Tongue (tissue), 2 donors: ENCODE measurements around the gene BMPR1A. TPM values are rescaled to one million over a fixed set of nuclear protein-coding genes. Genes with fewer than 3 reads are reported as not detected.
"Not testable (repeated sequence)": the region's sequence is repeated elsewhere in the genome, so short reads cannot be mapped to it uniquely, and the experiment has no call there.

Source experiments
- DNase-seq: peaks from one replicate; pipeline ENCODE4 v3.0.0-alpha.2; 2015
- total RNA-seq: library from RNA; depleted of rRNA; stranded (reverse); fragments of >200 nt; gene quantifications from one replicate; pipeline ENCODE4 v1.2.3, GENCODE V29; 2014

Gene BMPR1A
- total RNA-seq, 1 donor from 2014 or later = 102 TPM

DNA sequence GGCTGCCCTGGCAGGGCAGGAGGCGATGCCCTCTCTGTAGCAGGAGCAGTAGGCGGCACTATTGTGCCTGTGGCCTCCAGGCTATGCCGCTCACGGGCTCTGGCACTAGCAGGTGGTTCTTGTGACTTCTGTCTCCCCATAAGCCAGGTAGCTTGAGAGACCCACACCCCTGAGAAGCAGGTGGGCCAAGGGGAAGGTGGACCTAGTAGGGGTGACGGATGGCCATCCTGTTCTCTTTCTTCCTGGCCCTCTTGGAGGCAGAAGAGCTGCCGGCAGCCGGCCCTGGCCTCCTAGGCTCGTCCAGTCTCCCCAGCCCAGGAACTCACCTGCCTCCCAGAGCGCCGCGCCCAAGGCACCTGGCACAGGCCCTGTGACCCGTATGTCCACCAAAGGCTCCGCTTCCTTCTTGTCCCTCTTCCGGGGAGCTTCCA is 185.6 kb downstream of the BMPR1A start:
- DNase-seq = no peak

DNA sequence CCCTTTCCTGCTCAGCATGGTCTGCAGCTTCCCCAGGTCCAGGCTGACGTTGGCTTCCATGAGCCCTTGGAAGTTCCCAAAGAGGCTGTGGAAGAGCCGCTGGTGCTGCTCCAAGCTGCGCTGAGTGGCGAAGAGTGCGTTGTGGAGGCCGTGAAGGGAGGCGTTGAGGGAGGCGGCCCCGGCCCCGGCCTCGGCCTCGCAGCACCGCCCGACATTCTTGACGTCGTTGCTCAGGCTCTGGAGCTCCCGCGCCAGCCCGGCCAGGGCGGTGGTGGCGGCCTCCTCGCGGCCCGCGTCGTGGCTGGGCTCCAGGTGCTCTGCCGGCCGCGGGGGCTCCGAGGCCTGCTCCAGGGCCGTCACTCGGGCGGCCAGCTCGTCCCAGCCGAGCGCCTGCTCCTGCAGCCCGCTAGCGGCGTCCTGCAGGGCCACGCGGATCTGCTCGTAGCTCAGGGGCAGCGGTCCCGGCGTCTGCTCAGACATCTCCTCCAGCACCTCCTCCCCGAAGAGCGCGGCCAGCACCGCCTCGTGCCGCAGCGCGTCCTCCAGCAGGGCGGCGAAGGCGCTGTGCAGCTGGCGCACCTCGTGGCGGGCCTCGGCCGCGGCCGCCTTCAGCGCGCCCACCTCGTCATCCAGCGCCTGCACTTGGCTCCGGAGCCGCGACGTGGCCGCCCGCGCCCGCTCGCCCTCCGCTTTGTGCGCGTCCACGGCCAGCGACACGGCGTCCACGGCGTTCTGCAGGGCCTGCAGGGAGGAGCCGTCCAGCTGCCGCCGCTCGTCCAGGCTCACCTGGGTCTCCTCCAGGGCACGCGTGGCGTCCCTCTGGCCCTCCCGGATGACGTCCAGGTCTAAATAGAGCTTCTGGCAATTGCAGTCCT is 186.3 kb downstream of the BMPR1A start:
- peak; percentile 12 for DNase-seq

GRCh38 chr10:86943316-86944030 is 187.1 kb downstream of the BMPR1A start:
- DNase-seq = no peak

DNA sequence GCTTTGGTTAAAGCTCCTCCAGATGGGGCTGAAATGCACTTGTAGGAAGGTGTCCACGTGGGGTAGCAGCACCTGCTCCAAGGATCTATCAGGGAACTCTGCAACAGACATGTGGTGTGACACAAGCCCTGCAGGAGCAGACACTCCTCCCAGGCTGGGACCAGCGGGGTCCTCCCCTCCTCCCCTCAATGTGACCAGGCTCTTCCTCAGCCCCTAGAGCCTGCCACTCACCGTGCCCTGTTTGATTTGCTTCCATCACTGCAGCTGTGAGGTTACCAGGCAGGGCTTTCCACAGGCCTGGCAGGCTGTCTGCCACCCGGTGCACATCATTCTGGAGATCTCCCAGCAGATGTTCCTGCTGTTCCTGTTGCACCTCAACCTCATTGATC is 187.6 kb downstream of the BMPR1A start:
- DNase-seq = no peak

DNA sequence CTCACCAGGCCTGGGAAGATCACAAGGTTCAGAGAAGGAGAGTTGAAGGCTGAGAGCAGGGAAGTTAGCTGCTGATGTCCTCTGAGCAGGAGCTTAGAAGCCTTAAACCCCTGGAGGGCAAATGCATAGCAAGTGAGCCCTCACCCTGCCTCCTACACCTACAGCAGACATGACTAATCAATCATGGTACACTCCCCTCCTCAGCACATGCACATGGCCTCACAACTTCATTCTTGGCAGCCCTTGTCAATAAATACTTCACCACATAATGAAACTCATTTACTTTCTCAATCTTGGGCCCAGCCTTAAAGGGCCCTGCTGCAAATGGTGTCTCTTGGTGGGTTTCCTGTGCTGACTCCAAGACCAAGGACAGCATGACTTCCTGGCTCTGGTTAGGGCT is 188.1 kb downstream of the BMPR1A start:
- no peak for DNase-seq

- no peak for DNase-seq
Measured at GRCh38 chr10:86944907-86945306, 188.5 kb downstream of the BMPR1A start.

- DNase-seq = peak; percentile 16
Measured at GRCh38 chr10:86945361-86946212, 189.2 kb downstream of the BMPR1A start.

- DNase-seq = peak; percentile 65
Measured at GRCh38 chr10:86946213-86947155, 190.1 kb downstream of the BMPR1A start.

DNA sequence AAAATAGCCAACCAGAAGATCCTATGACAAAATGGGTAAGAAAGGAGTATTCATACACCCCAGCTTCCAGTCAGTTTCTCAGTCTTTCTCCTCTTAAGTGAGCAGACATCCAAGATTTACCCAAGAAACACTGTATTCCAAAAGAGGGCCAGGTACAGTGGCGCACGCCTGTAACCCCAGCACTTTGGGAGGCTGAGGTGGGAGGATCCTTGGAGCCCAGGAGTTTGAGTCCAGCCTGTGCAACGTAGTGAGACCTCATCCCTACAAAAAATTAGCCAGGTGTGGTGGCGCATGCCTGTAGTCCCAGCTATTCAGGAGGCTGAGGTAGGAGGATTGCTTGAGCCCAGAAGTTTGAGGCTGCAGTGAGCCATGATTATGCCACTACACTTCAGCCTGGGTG is 191.4 kb downstream of the BMPR1A start:
- not testable (repeated sequence) for DNase-seq

- DNase-seq = no peak
Measured at GRCh38 chr10:86950349-86950748, 193.9 kb downstream of the BMPR1A start.

DNA sequence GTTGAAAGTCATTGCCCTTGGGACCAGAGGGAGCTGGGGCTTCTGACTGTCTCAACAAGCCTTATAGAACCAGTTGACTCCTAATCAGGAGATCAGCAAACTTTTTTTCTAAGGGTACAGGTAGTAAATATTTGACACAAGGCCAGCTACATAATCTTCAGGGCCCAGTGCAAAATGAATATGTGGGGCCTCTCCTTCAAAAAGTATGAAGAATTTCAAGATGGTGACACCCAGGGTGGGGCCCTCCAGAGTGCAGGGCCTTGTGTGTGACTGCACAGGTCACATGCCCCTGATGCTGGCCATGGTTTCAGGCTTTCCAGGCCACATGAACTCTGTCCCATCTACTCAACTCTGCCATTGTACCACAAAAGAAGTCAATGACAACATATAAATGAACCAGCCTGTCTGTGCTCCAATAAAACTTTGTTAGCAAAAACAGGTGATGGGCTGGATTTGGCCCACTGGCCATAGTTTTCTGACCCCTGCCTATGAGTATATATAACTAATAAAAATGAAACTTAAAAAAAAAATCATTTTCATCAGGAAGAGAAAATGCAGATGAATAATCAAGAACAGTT is 194.9 kb downstream of the BMPR1A start:
- DNase-seq = no peak

DNA sequence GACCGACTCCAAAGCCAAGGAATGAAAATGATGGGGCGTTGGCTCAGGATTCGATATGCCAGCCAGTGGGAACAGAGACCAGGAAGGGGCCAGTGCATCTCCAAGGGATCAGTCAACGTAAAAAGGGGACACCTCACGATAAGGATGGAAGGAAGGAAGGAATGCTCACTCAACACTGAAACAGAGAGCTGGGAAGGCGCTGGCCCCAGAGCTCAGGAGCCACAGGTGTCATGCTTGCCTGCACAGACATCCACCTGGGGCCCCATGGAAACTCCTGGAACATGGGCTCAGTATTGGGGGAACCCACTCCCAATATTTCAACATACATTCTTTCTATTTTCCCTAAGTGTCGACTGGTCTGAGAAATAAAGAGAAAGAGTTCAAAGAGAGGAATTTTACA is 195.7 kb downstream of the BMPR1A start:
- DNase-seq = no peak

DNA sequence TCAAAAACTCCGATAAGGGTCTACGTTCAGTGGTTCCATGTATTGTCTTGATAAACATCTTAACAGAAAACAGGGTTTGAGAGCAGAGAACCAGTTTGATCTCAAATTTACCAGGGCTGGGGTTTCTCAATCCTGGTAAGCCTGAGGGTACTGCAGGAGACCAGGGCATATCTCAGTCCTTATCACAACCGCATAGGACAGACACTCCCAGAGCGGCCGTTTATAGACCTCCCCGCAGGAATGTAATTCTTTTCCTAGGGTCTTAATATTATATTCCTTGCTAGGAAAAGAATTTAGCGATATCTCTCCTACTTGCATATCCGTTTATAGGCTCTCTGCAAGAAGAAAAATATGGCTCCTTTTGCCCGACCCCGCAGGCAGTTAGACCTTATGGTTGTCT is 196.3 kb downstream of the BMPR1A start:
- not testable (repeated sequence) for DNase-seq

GRCh38 chr10:86953747-86954680 is 197.6 kb downstream of the BMPR1A start:
- DNase-seq = peak; percentile 69

GRCh38 chr10:86954681-86955500 is 198.5 kb downstream of the BMPR1A start:
- no peak for DNase-seq

DNA sequence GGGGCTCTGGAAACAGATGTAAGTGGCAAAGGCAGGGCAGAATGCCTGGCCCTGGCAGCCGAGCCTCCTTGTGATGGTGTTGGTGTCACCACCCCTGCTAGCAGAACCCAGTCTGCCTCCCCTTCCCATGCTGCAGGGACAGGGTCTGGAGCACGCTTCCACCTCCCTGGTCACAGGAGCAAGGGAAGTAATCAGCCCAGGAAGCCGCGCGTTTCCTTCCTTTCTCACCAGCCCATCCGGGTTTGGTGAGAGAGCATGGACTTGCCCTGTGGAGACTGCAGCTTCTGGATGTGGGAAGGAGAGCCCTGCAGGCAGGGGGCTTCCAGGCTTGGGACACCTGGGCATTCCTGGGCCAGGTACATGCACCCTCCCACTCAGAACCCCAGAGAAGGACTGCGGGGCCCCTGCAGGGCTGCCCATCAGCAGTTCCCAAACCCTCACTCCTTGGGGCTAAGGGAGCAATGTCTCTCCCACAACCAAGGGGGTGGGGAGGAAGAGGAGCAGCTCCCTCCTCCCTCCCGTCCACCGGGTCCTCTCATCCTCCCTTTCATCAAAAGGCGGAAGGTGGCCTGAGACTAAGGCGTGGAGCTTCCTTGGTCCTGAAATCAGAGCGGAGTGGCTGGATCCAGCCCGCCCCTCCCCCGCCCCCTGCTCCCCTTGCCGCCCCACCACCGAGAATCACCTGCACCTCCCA is 199.2 kb downstream of the BMPR1A start:
- DNase-seq = no peak

DNA sequence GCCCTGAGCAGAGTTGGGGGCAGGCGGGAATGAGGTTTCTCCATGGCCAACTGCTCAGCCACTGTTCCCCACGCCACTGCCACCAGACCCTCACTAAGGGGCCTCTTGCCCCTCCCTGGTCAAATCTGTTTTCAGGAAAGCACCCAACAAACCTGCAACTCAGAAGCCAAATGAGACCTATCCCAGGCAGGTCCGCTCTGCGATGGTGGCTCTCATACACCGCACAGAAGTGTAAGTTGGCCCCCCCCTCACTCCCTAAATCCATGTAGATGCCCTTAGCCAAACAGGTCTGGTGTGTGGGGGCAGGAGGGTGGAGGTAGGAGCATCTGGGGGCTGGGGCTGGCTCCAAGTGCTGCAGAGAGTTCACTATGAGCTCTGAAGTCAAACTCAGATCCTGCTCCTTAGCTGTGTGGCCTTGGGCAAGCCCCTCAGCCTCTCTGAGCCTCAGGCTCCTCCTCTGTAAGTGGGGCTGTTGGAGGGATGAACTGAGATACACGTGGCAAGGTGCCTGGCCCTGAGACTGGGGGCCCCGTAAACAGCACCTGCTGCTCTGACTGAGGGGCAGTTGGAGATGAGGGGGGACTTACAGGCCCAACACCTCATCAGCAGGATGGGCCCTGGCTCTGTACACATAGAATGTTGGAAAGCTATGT is 199.9 kb downstream of the BMPR1A start:
- DNase-seq = no peak
